HFF-Myc (cell line): Measurements from ENCODE around the gene BCL7A.

Experiments used
- DNase-seq: peaks from one replicate; pipeline ENCODE4 v3.0.0-alpha.2; 2011; ENCODE audit warnings: low read depth; ENCODE audit errors: extremely low read depth
- H3K4me3 ChIP-seq: replicated peaks from 2 replicates; pipeline ENCODE4 v1.5.1; 2011; ENCODE audit warnings: low read depth, mild to moderate bottlenecking, control low read depth, low read length
- TF ChIP-seq, protein P1 (sequence below): IDR thresholded peaks from 2 replicates; pipeline ENCODE4 v1.5.1; 2012; ENCODE audit warnings: mild to moderate bottlenecking, low read depth, low read length, control low read depth; ENCODE audit errors: missing control alignments

The BCL7A gene

GRCh38 chr12:122084857-122085405 lies 63.2 kb downstream of the BCL7A start:
- no peak overlapping the region for H3K4me3 ChIP-seq
- TF ChIP-seq, protein P1, sequence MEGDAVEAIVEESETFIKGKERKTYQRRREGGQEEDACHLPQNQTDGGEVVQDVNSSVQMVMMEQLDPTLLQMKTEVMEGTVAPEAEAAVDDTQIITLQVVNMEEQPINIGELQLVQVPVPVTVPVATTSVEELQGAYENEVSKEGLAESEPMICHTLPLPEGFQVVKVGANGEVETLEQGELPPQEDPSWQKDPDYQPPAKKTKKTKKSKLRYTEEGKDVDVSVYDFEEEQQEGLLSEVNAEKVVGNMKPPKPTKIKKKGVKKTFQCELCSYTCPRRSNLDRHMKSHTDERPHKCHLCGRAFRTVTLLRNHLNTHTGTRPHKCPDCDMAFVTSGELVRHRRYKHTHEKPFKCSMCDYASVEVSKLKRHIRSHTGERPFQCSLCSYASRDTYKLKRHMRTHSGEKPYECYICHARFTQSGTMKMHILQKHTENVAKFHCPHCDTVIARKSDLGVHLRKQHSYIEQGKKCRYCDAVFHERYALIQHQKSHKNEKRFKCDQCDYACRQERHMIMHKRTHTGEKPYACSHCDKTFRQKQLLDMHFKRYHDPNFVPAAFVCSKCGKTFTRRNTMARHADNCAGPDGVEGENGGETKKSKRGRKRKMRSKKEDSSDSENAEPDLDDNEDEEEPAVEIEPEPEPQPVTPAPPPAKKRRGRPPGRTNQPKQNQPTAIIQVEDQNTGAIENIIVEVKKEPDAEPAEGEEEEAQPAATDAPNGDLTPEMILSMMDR = no peak
- DNase-seq = no peak

- DNase-seq = no peak
- TF ChIP-seq, protein P1 = no peak
- no peak overlapping the region for H3K4me3 ChIP-seq
Observed at GRCh38 chr12:122085591-122085990, 63.9 kb downstream of the BCL7A start.

- TF ChIP-seq, protein P1 = no peak
- no peak for DNase-seq
- no peak overlapping the region for H3K4me3 ChIP-seq
Observed at GRCh38 chr12:122086116-122086515, 64.4 kb downstream of the BCL7A start.

GRCh38 chr12:122086641-122087285 lies 65.1 kb downstream of the BCL7A start:
- no peak for DNase-seq
- TF ChIP-seq, protein P1 = no peak
- H3K4me3 ChIP-seq = no peak overlapping the region

DNA sequence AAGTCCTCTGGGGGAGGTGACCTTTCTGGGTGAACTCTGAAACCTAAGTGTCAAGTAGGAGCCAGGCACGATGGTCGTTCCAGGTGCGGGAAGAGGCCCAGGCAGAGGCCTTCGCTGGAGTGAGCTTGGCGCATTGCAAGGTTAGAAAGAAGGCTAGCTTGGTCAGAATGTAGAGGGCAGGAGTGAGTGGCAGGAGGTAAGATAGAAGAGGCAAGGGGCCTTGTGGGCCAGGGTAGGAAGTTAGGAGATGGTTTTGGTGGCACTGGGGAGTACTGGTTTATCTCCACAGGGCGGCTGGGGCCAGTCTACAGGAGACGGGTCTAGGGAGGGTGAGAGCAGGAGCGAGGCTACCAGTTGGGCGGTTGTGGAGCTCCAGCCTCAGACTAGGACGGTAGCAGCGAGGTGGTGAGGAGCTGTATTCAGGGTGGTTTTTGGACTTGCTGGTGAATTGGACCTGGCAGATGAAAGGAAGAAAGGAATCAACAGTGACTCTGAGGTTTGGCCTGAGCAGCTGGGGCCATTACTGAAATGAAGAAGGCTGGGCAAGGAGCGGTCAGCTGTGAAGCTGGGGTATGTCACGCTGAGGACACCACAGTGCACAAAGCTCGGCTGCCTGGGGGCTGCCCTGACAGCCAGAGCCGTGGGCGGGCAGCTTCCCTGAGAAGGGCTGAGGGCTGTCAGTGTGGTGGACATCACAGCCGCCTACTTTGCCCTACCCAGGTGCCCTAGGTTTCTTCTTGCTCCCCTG lies 65.9 kb downstream of the BCL7A start:
- TF ChIP-seq, protein P1 = no peak
- no peak for DNase-seq
- no peak overlapping the region for H3K4me3 ChIP-seq

DNA sequence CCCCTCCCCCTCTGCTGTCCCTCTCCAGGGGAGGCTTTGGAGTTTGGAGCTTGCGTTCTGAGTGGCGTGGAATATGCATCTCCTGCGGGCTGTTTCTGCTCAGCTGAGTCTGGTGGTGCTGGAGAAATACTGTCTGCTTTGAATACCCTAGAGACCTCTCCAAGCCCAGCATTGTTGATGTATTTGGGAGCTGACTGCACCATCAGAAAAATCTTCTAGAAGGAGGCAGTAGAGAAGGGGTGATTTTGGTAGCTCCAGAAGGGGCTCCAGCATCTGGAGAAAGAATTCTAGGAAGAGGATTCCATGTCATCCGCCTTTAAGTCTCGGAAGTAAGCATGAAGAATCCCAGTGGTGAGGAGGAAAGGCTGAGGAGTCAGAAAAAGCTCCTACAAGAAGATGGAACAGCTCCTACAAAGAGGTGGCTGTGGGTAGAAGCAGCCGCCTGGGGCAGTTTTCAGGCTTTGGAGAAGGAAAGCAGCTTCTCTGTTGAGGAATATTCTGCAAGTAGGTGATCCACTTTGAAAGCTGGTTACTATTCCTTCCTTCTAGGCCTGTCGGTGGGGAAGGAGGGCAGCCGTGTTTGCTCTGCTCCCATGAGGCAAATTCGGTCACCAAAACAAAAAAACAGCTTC lies 66.6 kb downstream of the BCL7A start:
- DNase-seq = no peak
- H3K4me3 ChIP-seq = no peak overlapping the region
- TF ChIP-seq, protein P1 = no peak
